ENCODE results near the gene CABLES1.

CABLES1 gene

GRCh38 chr18:23143016-23143814, 7.9 kb downstream of the CABLES1 start:
- Histone ChIP-seq H3K36me3 (ENCODE audit: insufficient read depth, low read length) (no peaks in the 10 kb centered on the region), H3K4me1 (ENCODE audit: control insufficient read depth, insufficient read depth, low read length, unreplicated experiment) (peaks cover 19% of the 10 kb centered on the region), H3K27ac (ENCODE audit: low read depth, low read length) (no peak overlapping the region), H2AFZ (ENCODE audit: low read length, unreplicated experiment) (no peak overlapping the region), H3K79me2 (ENCODE audit: control insufficient read depth, insufficient read depth, low read length, unreplicated experiment) (peaks cover 15% of the 10 kb centered on the region), H3K27me3 (ENCODE audit: insufficient read depth, low read length) (no peaks in the 10 kb centered on the region), H3K4me3 (ENCODE audit: low read depth, low read length) (no peak overlapping the region)

- Histone ChIP-seq H3K27me3 (ENCODE audit: insufficient read depth, low read length) (no peaks in the 10 kb centered on the region), H3K4me3 (ENCODE audit: low read depth, low read length) (no peak overlapping the region), H3K27ac (ENCODE audit: low read depth, low read length) (no peak overlapping the region), H3K4me1 (ENCODE audit: control insufficient read depth, insufficient read depth, low read length, unreplicated experiment) (peaks cover 19% of the 10 kb centered on the region), H3K36me3 (ENCODE audit: insufficient read depth, low read length) (no peaks in the 10 kb centered on the region), H3K79me2 (ENCODE audit: control insufficient read depth, insufficient read depth, low read length, unreplicated experiment) (peaks cover 15% of the 10 kb centered on the region), H2AFZ (ENCODE audit: low read length, unreplicated experiment) (no peak overlapping the region)
These were observed 8.6 kb downstream of the CABLES1 start for GRCh38 chr18:23143815-23144261.

GRCh38 chr18:23144640-23145039, 9.4 kb downstream of the CABLES1 start:
- Histone ChIP-seq H2AFZ (ENCODE audit: low read length, unreplicated experiment) (no peak overlapping the region), H3K4me1 (ENCODE audit: control insufficient read depth, insufficient read depth, low read length, unreplicated experiment) (peaks cover 19% of the 10 kb centered on the region), H3K36me3 (ENCODE audit: insufficient read depth, low read length) (no peaks in the 10 kb centered on the region), H3K79me2 (ENCODE audit: control insufficient read depth, insufficient read depth, low read length, unreplicated experiment) (peaks cover 14% of the 10 kb centered on the region), H3K4me3 (ENCODE audit: low read depth, low read length) (no peak overlapping the region), H3K27ac (ENCODE audit: low read depth, low read length) (no peak overlapping the region), H3K27me3 (ENCODE audit: insufficient read depth, low read length) (no peaks in the 10 kb centered on the region)

GRCh38 chr18:23145621-23146020, 10.3 kb downstream of the CABLES1 start:
- no peaks in the 10 kb centered on the region for H3K27me3 ChIP-seq (ENCODE audit: insufficient read depth, low read length)
- peaks cover 19% of the 10 kb centered on the region for H3K4me1 ChIP-seq (ENCODE audit: control insufficient read depth, insufficient read depth, low read length, unreplicated experiment)
- H3K79me2 ChIP-seq (ENCODE audit: control insufficient read depth, insufficient read depth, low read length, unreplicated experiment): peaks cover 9% of the 10 kb centered on the region
- H3K4me3 ChIP-seq (ENCODE audit: low read depth, low read length): no peak overlapping the region
- H3K36me3 ChIP-seq (ENCODE audit: insufficient read depth, low read length): no peaks in the 10 kb centered on the region
- no peak overlapping the region for H3K27ac ChIP-seq (ENCODE audit: low read depth, low read length)
- H2AFZ ChIP-seq (ENCODE audit: low read length, unreplicated experiment): no peak overlapping the region

- Histone ChIP-seq H3K4me3 (ENCODE audit: low read depth, low read length) (no peak overlapping the region), H2AFZ (ENCODE audit: low read length, unreplicated experiment) (no peak overlapping the region), H3K4me1 (ENCODE audit: control insufficient read depth, insufficient read depth, low read length, unreplicated experiment) (peaks cover 19% of the 10 kb centered on the region), H3K79me2 (ENCODE audit: control insufficient read depth, insufficient read depth, low read length, unreplicated experiment) (peaks cover 5% of the 10 kb centered on the region), H3K27ac (ENCODE audit: low read depth, low read length) (no peak overlapping the region), H3K27me3 (ENCODE audit: insufficient read depth, low read length) (no peaks in the 10 kb centered on the region), H3K36me3 (ENCODE audit: insufficient read depth, low read length) (no peaks in the 10 kb centered on the region)
These were observed 11.7 kb downstream of the CABLES1 start for GRCh38 chr18:23146861-23147469.

GRCh38 chr18:23148382-23148781, 13.1 kb downstream of the CABLES1 start:
- H3K4me3 ChIP-seq (ENCODE audit: low read depth, low read length): no peak overlapping the region
- no peaks in the 10 kb centered on the region for H3K79me2 ChIP-seq (ENCODE audit: control insufficient read depth, insufficient read depth, low read length, unreplicated experiment)
- H3K27ac ChIP-seq (ENCODE audit: low read depth, low read length): no peak overlapping the region
- H3K27me3 ChIP-seq (ENCODE audit: insufficient read depth, low read length): no peaks in the 10 kb centered on the region
- peaks cover 7% of the 10 kb centered on the region for H3K4me1 ChIP-seq (ENCODE audit: control insufficient read depth, insufficient read depth, low read length, unreplicated experiment)
- H2AFZ ChIP-seq (ENCODE audit: low read length, unreplicated experiment): no peak overlapping the region
- no peaks in the 10 kb centered on the region for H3K36me3 ChIP-seq (ENCODE audit: insufficient read depth, low read length)

GRCh38 chr18:23149570-23149969, 14.3 kb downstream of the CABLES1 start:
- Histone ChIP-seq H3K27ac (ENCODE audit: low read depth, low read length) (no peak overlapping the region), H3K4me3 (ENCODE audit: low read depth, low read length) (no peak overlapping the region), H2AFZ (ENCODE audit: low read length, unreplicated experiment) (no peak overlapping the region), H3K4me1 (ENCODE audit: control insufficient read depth, insufficient read depth, low read length, unreplicated experiment) (no peaks in the 10 kb centered on the region), H3K79me2 (ENCODE audit: control insufficient read depth, insufficient read depth, low read length, unreplicated experiment) (no peaks in the 10 kb centered on the region), H3K27me3 (ENCODE audit: insufficient read depth, low read length) (no peaks in the 10 kb centered on the region), H3K36me3 (ENCODE audit: insufficient read depth, low read length) (no peaks in the 10 kb centered on the region)

GRCh38 chr18:23151414-23152099, 16.3 kb downstream of the CABLES1 start:
- H3K4me3 ChIP-seq (ENCODE audit: low read depth, low read length): no peak overlapping the region
- no peak overlapping the region for H2AFZ ChIP-seq (ENCODE audit: low read length, unreplicated experiment)
- no peak overlapping the region for H3K27ac ChIP-seq (ENCODE audit: low read depth, low read length)
- H3K4me1 ChIP-seq (ENCODE audit: control insufficient read depth, insufficient read depth, low read length, unreplicated experiment): peaks cover 9% of the 10 kb centered on the region
- H3K27me3 ChIP-seq (ENCODE audit: insufficient read depth, low read length): no peaks in the 10 kb centered on the region
- H3K36me3 ChIP-seq (ENCODE audit: insufficient read depth, low read length): no peaks in the 10 kb centered on the region
- peaks cover 4% of the 10 kb centered on the region for H3K79me2 ChIP-seq (ENCODE audit: control insufficient read depth, insufficient read depth, low read length, unreplicated experiment)

GRCh38 chr18:23154030-23154429, 18.7 kb downstream of the CABLES1 start:
- H3K27me3 ChIP-seq (ENCODE audit: insufficient read depth, low read length): no peaks in the 10 kb centered on the region
- no peaks in the 10 kb centered on the region for H3K36me3 ChIP-seq (ENCODE audit: insufficient read depth, low read length)
- no peak overlapping the region for H2AFZ ChIP-seq (ENCODE audit: low read length, unreplicated experiment)
- peaks cover 9% of the 10 kb centered on the region for H3K4me1 ChIP-seq (ENCODE audit: control insufficient read depth, insufficient read depth, low read length, unreplicated experiment)
- H3K79me2 ChIP-seq (ENCODE audit: control insufficient read depth, insufficient read depth, low read length, unreplicated experiment): peaks cover 9% of the 10 kb centered on the region
- no peak overlapping the region for H3K4me3 ChIP-seq (ENCODE audit: low read depth, low read length)
- H3K27ac ChIP-seq (ENCODE audit: low read depth, low read length): no peak overlapping the region

GRCh38 chr18:23154823-23155500, 19.7 kb downstream of the CABLES1 start:
- Histone ChIP-seq H2AFZ (ENCODE audit: low read length, unreplicated experiment) (no peak overlapping the region), H3K36me3 (ENCODE audit: insufficient read depth, low read length) (no peaks in the 10 kb centered on the region), H3K4me1 (ENCODE audit: control insufficient read depth, insufficient read depth, low read length, unreplicated experiment) (peaks cover 9% of the 10 kb centered on the region), H3K27me3 (ENCODE audit: insufficient read depth, low read length) (no peaks in the 10 kb centered on the region), H3K27ac (ENCODE audit: low read depth, low read length) (no peak overlapping the region), H3K4me3 (ENCODE audit: low read depth, low read length) (no peak overlapping the region), H3K79me2 (ENCODE audit: control insufficient read depth, insufficient read depth, low read length, unreplicated experiment) (peaks cover 9% of the 10 kb centered on the region)

Measured in ACC112 (cell line).